GM12865 (cell line): ENCODE measurements around the gene OBSL1.

Experiments
- DNase-seq: peaks from one replicate; pipeline ENCODE4 v3.0.0; 2010; ENCODE audit warnings: low read depth
- H3K4me3 ChIP-seq: 2 replicates; pipeline ENCODE4 v1.5.1; 2011; ENCODE audit warnings: mild to moderate bottlenecking, low read depth, low read length, control low read depth
- TF ChIP-seq, protein P1 (sequence below): IDR thresholded peaks from 2 replicates; pipeline ENCODE4 v1.5.1; 2011; ENCODE audit warnings: low read length, control low read depth, low read depth, inconsistent platforms; ENCODE audit not compliant: insufficient read depth; ENCODE audit errors: missing control alignments

OBSL1 gene

DNA sequence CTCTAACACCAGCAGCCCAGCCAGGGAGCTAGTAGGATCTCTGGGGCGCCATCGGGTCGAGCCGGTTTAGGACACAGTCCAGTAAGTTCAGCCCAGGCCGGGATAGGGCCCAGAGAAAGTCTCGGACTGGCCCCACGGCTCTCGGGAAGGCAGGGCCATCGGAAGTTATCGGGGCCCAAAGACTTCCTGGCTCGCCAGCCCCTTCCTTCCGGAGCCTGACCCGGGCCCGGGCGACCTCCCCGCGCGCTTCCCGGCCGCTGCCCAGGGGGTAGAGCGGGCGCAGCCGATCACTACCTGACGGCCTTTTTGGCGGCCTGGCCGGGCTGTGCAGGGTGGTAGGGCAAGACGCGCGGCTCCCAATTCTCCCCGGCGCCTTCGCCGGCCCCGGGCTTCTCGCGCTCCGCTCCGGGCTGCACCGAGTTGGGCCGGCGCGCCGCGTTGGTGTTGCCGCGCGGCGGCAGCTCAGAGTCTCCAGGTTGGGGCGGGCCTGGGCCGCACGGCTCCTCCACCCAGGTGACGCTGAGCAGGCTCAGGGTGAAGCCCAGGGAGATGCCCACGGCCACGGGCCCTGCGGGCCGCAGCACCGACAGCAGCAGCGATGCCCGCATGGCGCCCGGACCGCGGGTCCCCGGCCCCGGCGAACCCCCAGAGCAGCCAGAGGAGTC lies 28.3 kb downstream of the OBSL1 start:
- TF ChIP-seq, protein P1, sequence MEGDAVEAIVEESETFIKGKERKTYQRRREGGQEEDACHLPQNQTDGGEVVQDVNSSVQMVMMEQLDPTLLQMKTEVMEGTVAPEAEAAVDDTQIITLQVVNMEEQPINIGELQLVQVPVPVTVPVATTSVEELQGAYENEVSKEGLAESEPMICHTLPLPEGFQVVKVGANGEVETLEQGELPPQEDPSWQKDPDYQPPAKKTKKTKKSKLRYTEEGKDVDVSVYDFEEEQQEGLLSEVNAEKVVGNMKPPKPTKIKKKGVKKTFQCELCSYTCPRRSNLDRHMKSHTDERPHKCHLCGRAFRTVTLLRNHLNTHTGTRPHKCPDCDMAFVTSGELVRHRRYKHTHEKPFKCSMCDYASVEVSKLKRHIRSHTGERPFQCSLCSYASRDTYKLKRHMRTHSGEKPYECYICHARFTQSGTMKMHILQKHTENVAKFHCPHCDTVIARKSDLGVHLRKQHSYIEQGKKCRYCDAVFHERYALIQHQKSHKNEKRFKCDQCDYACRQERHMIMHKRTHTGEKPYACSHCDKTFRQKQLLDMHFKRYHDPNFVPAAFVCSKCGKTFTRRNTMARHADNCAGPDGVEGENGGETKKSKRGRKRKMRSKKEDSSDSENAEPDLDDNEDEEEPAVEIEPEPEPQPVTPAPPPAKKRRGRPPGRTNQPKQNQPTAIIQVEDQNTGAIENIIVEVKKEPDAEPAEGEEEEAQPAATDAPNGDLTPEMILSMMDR: no peak
- no peak for DNase-seq

DNA sequence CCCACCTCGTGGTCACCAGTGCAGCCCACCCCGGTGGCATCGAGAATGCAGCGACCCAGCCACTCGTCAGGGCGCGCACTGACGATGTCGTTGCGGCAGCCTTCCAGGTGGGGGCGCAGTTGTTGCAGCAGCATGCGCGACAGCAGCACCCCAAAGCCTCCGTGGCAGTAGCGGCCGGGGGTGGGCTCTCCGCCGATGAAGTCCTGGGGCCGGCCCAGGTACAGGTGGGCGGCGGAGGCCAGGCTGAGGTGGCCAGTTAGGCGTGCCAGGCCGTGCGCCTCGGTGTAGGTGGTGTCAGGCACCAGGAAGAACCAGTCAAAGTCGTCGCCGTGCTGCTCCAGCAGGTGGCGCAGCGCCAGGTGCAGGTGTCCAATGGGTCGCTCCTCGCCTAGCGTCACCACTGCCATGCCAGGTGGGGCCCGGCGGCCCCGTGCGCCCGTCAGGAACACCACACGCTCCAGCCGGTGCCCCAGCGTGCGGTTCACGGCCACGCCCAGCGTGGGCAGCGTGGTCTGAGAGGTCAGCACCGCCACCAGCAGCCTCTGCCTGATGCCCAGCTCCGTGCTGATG lies 29.6 kb downstream of the OBSL1 start:
- peak; percentile 93 for DNase-seq
- peak overlapping the region; percentile 81 for H3K4me3 ChIP-seq
- TF ChIP-seq, protein P1: peak; percentile 91

More for the DNA sequence above, 28.3 kb downstream of the OBSL1 start:
- peak overlapping the region; percentile 81 for H3K4me3 ChIP-seq

DNA sequence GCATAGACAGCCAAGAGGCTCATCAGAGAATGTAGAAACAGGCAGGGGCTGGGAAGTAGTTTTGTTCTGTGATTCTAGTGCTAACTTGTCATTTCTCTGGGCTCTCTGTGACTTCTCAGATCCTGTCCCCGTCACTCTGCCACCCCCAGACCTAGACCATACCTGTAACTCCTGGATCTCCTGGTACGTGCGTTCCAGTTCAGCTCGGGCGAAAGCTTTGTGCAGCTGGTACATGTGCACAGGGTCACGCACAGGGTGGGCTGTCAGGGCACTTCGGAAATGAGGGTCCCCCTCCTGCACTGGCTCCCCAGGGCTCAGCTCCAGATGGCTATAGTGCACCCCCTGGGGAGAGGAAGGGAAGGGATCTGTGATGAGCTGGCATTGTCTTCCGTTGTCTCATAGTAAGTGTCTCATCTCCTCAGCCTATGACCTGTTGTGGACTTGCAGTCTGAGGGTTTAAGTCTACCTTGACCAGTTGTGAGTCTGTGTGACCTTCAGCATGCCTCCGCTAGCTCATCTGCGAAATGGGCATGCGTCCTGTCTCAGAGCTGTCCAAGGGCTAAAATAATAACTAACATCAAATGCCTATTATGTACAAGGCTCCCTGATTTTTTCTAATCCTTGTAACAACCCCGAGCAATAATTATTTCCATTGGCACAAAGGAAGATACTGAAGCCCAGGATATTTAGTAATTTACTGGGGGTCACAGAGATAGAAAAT lies 30.4 kb downstream of the OBSL1 start:
- DNase-seq: no peak
- H3K4me3 ChIP-seq: no peak overlapping the region
- TF ChIP-seq, protein P1: no peak

DNA sequence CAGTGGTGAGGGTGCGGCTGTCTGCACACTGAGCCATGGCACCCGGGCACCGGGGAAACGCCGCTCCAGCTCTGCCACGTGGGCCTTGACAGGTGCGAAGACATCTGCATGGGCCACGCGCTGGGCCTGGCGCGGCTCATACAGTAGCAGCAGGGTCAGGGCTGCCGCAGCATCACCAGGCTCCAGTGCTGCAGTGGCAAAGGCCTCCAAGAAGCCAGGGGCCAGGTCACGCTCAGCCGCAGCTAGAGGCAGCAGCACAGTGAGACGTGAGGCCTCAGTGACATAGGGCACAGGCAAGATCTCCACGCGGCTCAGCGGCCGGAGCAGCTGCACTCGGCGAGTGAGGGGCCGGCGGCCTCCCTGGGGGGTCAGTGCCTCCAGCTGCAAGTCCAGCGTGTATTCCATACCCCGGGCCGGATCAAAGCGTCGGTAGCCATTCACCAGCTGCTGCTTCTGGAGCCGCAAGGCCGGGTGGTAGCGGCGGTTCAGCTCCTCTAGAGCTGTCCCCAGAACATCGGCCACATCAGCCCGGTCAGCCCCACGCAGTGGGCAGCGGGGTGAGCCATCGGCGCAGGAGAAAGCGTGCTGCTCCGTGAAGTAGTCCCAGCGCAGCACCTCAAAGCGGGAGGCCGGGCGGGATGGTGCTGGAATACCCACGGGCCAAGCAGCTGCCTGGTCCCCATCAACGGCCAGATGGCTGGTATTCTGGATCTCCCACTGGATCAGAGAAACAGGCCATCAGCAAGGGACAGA lies 31.2 kb downstream of the OBSL1 start:
- TF ChIP-seq, protein P1: no peak
- no peak for DNase-seq
- H3K4me3 ChIP-seq: no peak overlapping the region

DNA sequence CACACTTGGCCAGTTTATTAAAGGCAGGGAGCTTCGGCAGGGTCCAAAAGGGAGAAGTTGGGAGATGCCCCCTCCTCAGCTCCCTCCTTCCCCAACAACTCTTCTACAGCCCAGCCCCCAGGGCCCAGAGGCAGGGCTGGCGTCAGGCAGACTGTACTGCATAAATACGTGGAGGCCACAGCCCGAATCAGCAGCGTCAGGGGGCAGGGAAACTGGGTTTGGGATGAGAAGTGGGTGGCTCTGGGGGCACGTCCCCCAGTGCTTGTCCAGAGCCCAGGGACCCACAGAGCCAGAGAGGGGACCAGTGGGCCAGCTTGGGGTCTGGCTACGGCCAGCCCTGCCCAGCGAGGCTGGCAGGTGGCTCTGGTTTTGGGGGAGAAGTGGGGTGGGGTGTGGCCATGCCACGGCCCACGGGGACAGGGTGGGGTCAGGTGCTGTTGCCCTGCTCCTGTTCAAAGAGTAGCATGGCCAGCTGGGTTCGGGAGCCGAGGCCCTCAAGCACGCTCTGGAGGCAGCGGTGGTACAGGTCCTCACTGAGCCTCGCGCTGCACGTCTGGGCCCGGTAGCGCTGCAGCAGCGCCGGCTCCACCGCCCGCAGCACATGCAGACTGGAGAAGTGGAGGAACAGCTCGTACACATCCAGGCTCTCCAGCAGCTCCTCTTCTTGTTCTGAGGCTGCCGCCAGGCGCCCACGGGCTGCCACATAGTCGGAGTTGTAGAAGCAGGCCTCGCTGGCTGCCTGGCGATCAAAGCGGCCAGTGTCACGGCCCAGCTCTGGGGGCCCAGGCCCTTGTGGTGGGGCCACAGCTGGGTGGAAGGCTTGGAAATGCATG lies 32.2 kb downstream of the OBSL1 start:
- no peak overlapping the region for H3K4me3 ChIP-seq
- TF ChIP-seq, protein P1: no peak
- no peak for DNase-seq

DNA sequence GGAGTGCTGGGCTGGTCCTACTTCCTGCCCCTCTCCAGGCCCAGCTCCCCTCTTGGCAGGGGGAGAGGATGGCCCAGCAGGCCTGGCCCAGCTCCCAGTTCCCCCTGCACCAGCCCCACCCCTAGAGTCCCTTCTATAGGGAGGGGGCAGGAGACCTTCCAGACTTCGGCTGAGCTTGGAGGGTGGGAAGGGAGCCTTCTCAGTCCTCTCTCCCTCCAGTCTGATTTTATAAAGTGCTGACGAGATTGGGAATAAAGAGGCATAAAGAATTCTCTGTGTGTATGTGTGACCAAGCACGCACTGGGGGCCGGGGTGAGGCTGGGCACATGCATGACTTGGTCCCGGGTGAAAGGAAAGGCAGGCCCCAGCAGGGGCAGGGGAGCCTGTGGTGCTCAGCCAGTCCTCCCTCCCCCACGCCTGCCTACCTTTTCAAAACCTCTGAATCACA lies 32.8 kb downstream of the OBSL1 start:
- no peak overlapping the region for H3K4me3 ChIP-seq
- no peak for DNase-seq
- TF ChIP-seq, protein P1: no peak
